Activated T-cell treated with anti-CD3 and anti-CD28 coated beads, Interleukin-2, amount 50 U/mL, for 24 hours (primary cell): ENCODE measurements around the gene MYBPC1.

Experiments
- DNase-seq: peaks from one replicate; pipeline ENCODE4 v3.0.0-alpha.2; 2020
- H3K27ac Mint-ChIP-seq: 2 replicates; pipeline ENCODE4 v1.8.0; 2020; ENCODE audit warnings: mild to moderate bottlenecking, mixed read lengths
- H3K27me3 Mint-ChIP-seq: 2 replicates; pipeline ENCODE4 v1.8.0; 2020; ENCODE audit warnings: mixed read lengths
- H3K36me3 Mint-ChIP-seq: 2 replicates; pipeline ENCODE4 v1.8.0; 2020; ENCODE audit warnings: low read depth, mixed read lengths
- H3K4me1 Mint-ChIP-seq: 2 replicates; pipeline ENCODE4 v1.8.0; 2020; ENCODE audit warnings: low read depth, mixed read lengths
- H3K4me3 Mint-ChIP-seq: 2 replicates; pipeline ENCODE4 v1.8.0; 2020; ENCODE audit warnings: mild to moderate bottlenecking, moderate library complexity, mixed read lengths
- H3K9me3 Mint-ChIP-seq: 2 replicates; pipeline ENCODE4 v1.8.0; 2020; ENCODE audit warnings: mixed read lengths

The MYBPC1 gene

GRCh38 chr12:101590383-101590782 is 4.4 kb upstream of the MYBPC1 start:
- Mint-ChIP-seq H3K36me3 (no peaks in the 10 kb centered on the region), H3K27ac (no peak overlapping the region), H3K4me1 (no peaks in the 10 kb centered on the region)

GRCh38 chr12:101591781-101592180 is 3.0 kb upstream of the MYBPC1 start:
- H3K4me1 Mint-ChIP-seq, result no peaks in the 10 kb centered on the region
- no peaks in the 10 kb centered on the region for H3K36me3 Mint-ChIP-seq
- H3K27me3 Mint-ChIP-seq, result peaks cover 16% of the 10 kb centered on the region
- H3K9me3 Mint-ChIP-seq, result no peaks in the 10 kb centered on the region
- DNase-seq, result no peak
- H3K27ac Mint-ChIP-seq, result no peak overlapping the region
- H3K4me3 Mint-ChIP-seq, result no peak overlapping the region

More at GRCh38 chr12:101590383-101590782, 4.4 kb upstream of the MYBPC1 start:
- no peak overlapping the region for H3K4me3 Mint-ChIP-seq
- H3K9me3 Mint-ChIP-seq, result no peaks in the 10 kb centered on the region
- DNase-seq, result no peak
- peaks cover 16% of the 10 kb centered on the region for H3K27me3 Mint-ChIP-seq

- no peak for DNase-seq
- Mint-ChIP-seq H3K4me3 (no peak overlapping the region), H3K9me3 (no peaks in the 10 kb centered on the region)
Observed at GRCh38 chr12:101592448-101592847, 2.3 kb upstream of the MYBPC1 start.

GRCh38 chr12:101592921-101593320 is 1.9 kb upstream of the MYBPC1 start:
- H3K9me3 Mint-ChIP-seq, result no peaks in the 10 kb centered on the region
- DNase-seq, result no peak
- H3K4me1 Mint-ChIP-seq, result no peaks in the 10 kb centered on the region
- no peak overlapping the region for H3K27ac Mint-ChIP-seq
- no peaks in the 10 kb centered on the region for H3K36me3 Mint-ChIP-seq
- H3K4me3 Mint-ChIP-seq, result no peak overlapping the region
- peaks cover 11% of the 10 kb centered on the region for H3K27me3 Mint-ChIP-seq

More at GRCh38 chr12:101592448-101592847, 2.3 kb upstream of the MYBPC1 start:
- H3K27me3 Mint-ChIP-seq, result peaks cover 15% of the 10 kb centered on the region
- no peak overlapping the region for H3K27ac Mint-ChIP-seq
- H3K36me3 Mint-ChIP-seq, result no peaks in the 10 kb centered on the region
- H3K4me1 Mint-ChIP-seq, result no peaks in the 10 kb centered on the region

GRCh38 chr12:101596172-101596571 is 1.4 kb downstream of the MYBPC1 start:
- Mint-ChIP-seq H3K27me3 (no peaks in the 10 kb centered on the region), H3K4me3 (no peak overlapping the region), H3K9me3 (no peaks in the 10 kb centered on the region), H3K27ac (no peak overlapping the region), H3K36me3 (no peaks in the 10 kb centered on the region), H3K4me1 (no peaks in the 10 kb centered on the region)
- DNase-seq, result no peak

GRCh38 chr12:101597164-101597563 is 2.4 kb downstream of the MYBPC1 start:
- no peaks in the 10 kb centered on the region for H3K27me3 Mint-ChIP-seq
- no peak for DNase-seq
- H3K9me3 Mint-ChIP-seq, result no peaks in the 10 kb centered on the region
- H3K4me3 Mint-ChIP-seq, result no peak overlapping the region
- no peak overlapping the region for H3K27ac Mint-ChIP-seq
- H3K36me3 Mint-ChIP-seq, result no peaks in the 10 kb centered on the region
- H3K4me1 Mint-ChIP-seq, result no peaks in the 10 kb centered on the region

- H3K4me1 Mint-ChIP-seq, result no peaks in the 10 kb centered on the region
- no peak overlapping the region for H3K4me3 Mint-ChIP-seq
- no peaks in the 10 kb centered on the region for H3K36me3 Mint-ChIP-seq
- no peaks in the 10 kb centered on the region for H3K9me3 Mint-ChIP-seq
- H3K27me3 Mint-ChIP-seq, result no peaks in the 10 kb centered on the region
- no peak overlapping the region for H3K27ac Mint-ChIP-seq
- DNase-seq, result no peak
Observed at GRCh38 chr12:101598483-101598882, 3.7 kb downstream of the MYBPC1 start.

- H3K27ac Mint-ChIP-seq, result no peak overlapping the region
- no peak for DNase-seq
- no peaks in the 10 kb centered on the region for H3K9me3 Mint-ChIP-seq
- H3K36me3 Mint-ChIP-seq, result no peaks in the 10 kb centered on the region
- no peak overlapping the region for H3K4me3 Mint-ChIP-seq
- peaks cover 7% of the 10 kb centered on the region for H3K4me1 Mint-ChIP-seq
- H3K27me3 Mint-ChIP-seq, result no peaks in the 10 kb centered on the region
Observed at GRCh38 chr12:101599311-101599710, 4.5 kb downstream of the MYBPC1 start.

GRCh38 chr12:101599771-101600484 is 5.2 kb downstream of the MYBPC1 start:
- no peak for DNase-seq
- Mint-ChIP-seq H3K27me3 (no peaks in the 10 kb centered on the region), H3K27ac (no peak overlapping the region), H3K9me3 (no peaks in the 10 kb centered on the region), H3K4me3 (no peak overlapping the region), H3K4me1 (peaks cover 8% of the 10 kb centered on the region), H3K36me3 (no peaks in the 10 kb centered on the region)

GRCh38 chr12:101604132-101604531 is 9.4 kb downstream of the MYBPC1 start:
- Mint-ChIP-seq H3K27ac (no peak overlapping the region), H3K36me3 (no peaks in the 10 kb centered on the region), H3K27me3 (peaks cover 6% of the 10 kb centered on the region), H3K4me1 (peaks cover 8% of the 10 kb centered on the region), H3K4me3 (no peak overlapping the region), H3K9me3 (no peaks in the 10 kb centered on the region)
- DNase-seq, result no peak

GRCh38 chr12:101607894-101608293 is 13.1 kb downstream of the MYBPC1 start:
- Mint-ChIP-seq H3K36me3 (no peaks in the 10 kb centered on the region), H3K27ac (no peak overlapping the region), H3K9me3 (no peaks in the 10 kb centered on the region), H3K4me3 (no peak overlapping the region), H3K27me3 (peaks cover 6% of the 10 kb centered on the region), H3K4me1 (peaks cover 8% of the 10 kb centered on the region)
- DNase-seq, result no peak

- H3K4me1 Mint-ChIP-seq, result peaks cover 8% of the 10 kb centered on the region
- no peaks in the 10 kb centered on the region for H3K9me3 Mint-ChIP-seq
- no peak overlapping the region for H3K4me3 Mint-ChIP-seq
- H3K27me3 Mint-ChIP-seq, result peaks cover 6% of the 10 kb centered on the region
- H3K27ac Mint-ChIP-seq, result no peak overlapping the region
- no peak for DNase-seq
- no peaks in the 10 kb centered on the region for H3K36me3 Mint-ChIP-seq
Observed at GRCh38 chr12:101608301-101609133, 13.7 kb downstream of the MYBPC1 start.

- H3K9me3 Mint-ChIP-seq, result no peaks in the 10 kb centered on the region
- peaks cover 6% of the 10 kb centered on the region for H3K27me3 Mint-ChIP-seq
- H3K4me3 Mint-ChIP-seq, result no peak overlapping the region
- no peaks in the 10 kb centered on the region for H3K36me3 Mint-ChIP-seq
- DNase-seq, result no peak
- no peak overlapping the region for H3K27ac Mint-ChIP-seq
- peaks cover 2% of the 10 kb centered on the region for H3K4me1 Mint-ChIP-seq
Observed at GRCh38 chr12:101609198-101609597, 14.4 kb downstream of the MYBPC1 start.

- no peak for DNase-seq
- H3K4me3 Mint-ChIP-seq, result no peak overlapping the region
Observed at GRCh38 chr12:101612160-101612916, 17.6 kb downstream of the MYBPC1 start.

More at GRCh38 chr12:101612160-101612916, 17.6 kb downstream of the MYBPC1 start:
- Mint-ChIP-seq H3K4me1 (peaks cover 13% of the 10 kb centered on the region), H3K27me3 (peaks cover 2% of the 10 kb centered on the region), H3K9me3 (no peaks in the 10 kb centered on the region), H3K27ac (no peak overlapping the region), H3K36me3 (no peaks in the 10 kb centered on the region)
